Gastrocnemius medialis (tissue), 4 donors: ENCODE data around the gene PRRT3. TPM values are rescaled to one million over a fixed set of nuclear protein-coding genes. Genes with fewer than 3 reads are reported as not detected.
"Not testable (repeated sequence)": the region's sequence is repeated elsewhere in the genome, so short reads cannot be mapped to it uniquely, and the experiment has no call there.

Experiments
- ATAC-seq, 2 donors: fragments of 150-250 bp; one replicate each; pipeline ENCODE4 v1.9.1; 2016
- DNase-seq, 2 donors: peaks; one replicate each; pipeline ENCODE4 v3.0.0-alpha.2; 2019
- H3K27ac ChIP-seq, 4 donors: fragments of 200-600 bp; sonication (generic); 1 replicate in 1 of 4; 2 replicates in 3 of 4; pipeline ENCODE4 v1.5.1; 2016 to 2018; ENCODE audit warnings: mild to moderate bottlenecking in 2 of 4, moderate library complexity in 1 of 4
- H3K27me3 ChIP-seq, 3 donors: fragments of 200-600 bp; sonication (generic) in 2 of 3; 1 replicate in 1 of 3; 2 replicates in 2 of 3; pipeline versions ENCODE4 v1.5.1 to v1.6.0; 2016 to 2019; ENCODE audit warnings: mild to moderate bottlenecking in 1 of 3, moderate library complexity in 1 of 3
- H3K36me3 ChIP-seq, 2 donors: fragments of 200-600 bp; sonication (generic) in 1 of 2; one replicate each; pipeline ENCODE4 v1.5.1; 2017 to 2018
- H3K4me1 ChIP-seq, 2 donors: fragments of 200-600 bp; sonication (generic) in 1 of 2; one replicate each; pipeline ENCODE4 v1.5.1; 2016 to 2017; ENCODE audit warnings: mild to moderate bottlenecking in 2 of 2
- H3K4me3 ChIP-seq, 4 donors: fragments of 200-600 bp; sonication (generic) in 3 of 4; 1 replicate in 1 of 4; 2 replicates in 3 of 4; pipeline ENCODE4 v1.5.1; 2016 to 2019; ENCODE audit warnings: mild to moderate bottlenecking in 2 of 4
- H3K9me3 ChIP-seq, 3 donors: fragments of 200-600 bp; sonication (generic) in 2 of 3; 1 replicate in 1 of 3; 2 replicates in 2 of 3; pipeline ENCODE4 v1.5.1; 2016 to 2019
- POLR2A ChIP-seq, 2 donors: fragments of 450-650 bp; IDR thresholded peaks; one replicate each; pipeline ENCODE4 v1.6.1; 2017; ENCODE audit warnings: antibody characterized with exemption in 2 of 2, mild to moderate bottlenecking in 2 of 2, moderate library complexity in 2 of 2
- in situ Hi-C, 4 donors: fragments of 200-750 bp; cut with MboI; loops; one replicate each; pipeline versions ENCODE4 v1.15.0 to v1.8.0; 2017; ENCODE audit warnings: low sequenced_read_pairs in 4 of 4
- intact Hi-C: fragments of 100-400 bp; cut with DNase I; formaldehyde crosslinking; loops from one replicate; pipeline ENCODE4 v1.15.1; 2023; ENCODE audit warnings: low total_unique reads
- total RNA-seq, 4 donors: library from RNA; depleted of rRNA; stranded (reverse); fragments of >200 nt; gene quantifications; one replicate each; pipeline versions ENCODE4 v1.1.0 to v1.2.3, GENCODE V29; 2016
- TF ChIP-seq, protein P1 (sequence below), 5 experiments: fragments of 450-650 bp in 3 of 5; fragments of 200-600 bp in 2 of 5; sonication (generic) in 2 of 5; IDR thresholded peaks in 4 of 5; conservative IDR thresholded peaks in 1 of 5; 1 replicate in 4 of 5; 2 replicates in 1 of 5; pipeline ENCODE4 v1.5.1; 2016 to 2019; ENCODE audit warnings: antibody characterized with exemption in 5 of 5, mild to moderate bottlenecking in 3 of 5, moderate library complexity in 3 of 5

PRRT3 gene
- total RNA-seq, 4 donors from 2014 or later, result 0.92 to 7.4 (median 2.5) TPM

DNA sequence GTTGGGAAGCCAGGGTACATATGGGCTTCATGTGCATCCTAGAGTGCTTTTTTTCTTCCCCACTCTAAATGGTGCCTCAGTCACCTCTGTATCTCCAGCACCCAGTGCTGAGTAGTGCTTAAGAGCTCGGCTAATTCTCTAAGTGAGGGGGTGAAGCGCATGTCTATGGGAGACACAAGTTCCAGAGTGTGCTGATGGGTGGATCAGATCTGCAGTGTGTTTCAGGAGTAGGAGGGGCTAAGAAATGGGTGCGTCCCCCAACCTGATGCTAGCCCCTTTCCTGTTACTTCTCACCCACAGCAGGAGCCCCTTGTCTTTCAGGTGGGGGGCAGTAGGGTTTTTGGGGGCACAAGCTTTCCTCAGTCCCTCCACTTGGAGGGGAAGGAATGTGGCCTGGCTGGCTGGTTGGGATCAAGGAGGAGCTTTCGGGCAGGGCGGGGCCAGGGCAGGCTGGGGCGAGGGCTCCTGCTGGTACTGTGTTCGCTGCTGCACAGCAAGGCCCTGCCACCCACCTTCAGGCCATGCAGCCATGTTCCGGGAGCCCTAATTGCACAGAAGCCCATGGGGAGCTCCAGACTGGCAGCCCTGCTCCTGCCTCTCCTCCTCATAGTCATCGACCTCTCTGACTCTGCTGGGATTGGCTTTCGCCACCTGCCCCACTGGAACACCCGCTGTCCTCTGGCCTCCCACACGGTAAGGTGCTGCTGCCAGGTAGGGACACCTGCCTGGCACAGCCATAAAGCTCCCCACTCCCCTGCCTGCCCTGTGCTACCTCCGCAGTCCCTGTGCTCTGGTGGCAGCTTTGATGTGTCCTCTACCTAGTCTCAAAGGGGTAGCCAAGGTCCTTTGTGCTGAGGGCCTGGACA, 49.6 kb downstream of the PRRT3 start, which contains the start of gene IL17RE:
Gene IL17RE, plus strand, starts transcription at position 477 of the 866 bp plus-strand sequence. Its CDS starts 85 bp downstream, at position 562.
- DNase-seq (no peak), ATAC-seq (no peak)
- in situ Hi-C loops, result no loop called here
- Histone ChIP-seq H3K4me3 (peak within 1 kb of the TSS in 1 of 4 donors; percentile 25), H3K4me1 (peaks cover 0 to 4% of the 10 kb centered on the region in 2 donors), H3K27ac (peak within 1 kb of the TSS in 2 of 4 donors; percentile 12 to 43), H3K27me3 (no peaks in the 10 kb centered on the region), H3K36me3 (no peaks in the 10 kb centered on the region), H3K9me3 (no peaks in the 10 kb centered on the region)
- TF ChIP-seq, protein P1, sequence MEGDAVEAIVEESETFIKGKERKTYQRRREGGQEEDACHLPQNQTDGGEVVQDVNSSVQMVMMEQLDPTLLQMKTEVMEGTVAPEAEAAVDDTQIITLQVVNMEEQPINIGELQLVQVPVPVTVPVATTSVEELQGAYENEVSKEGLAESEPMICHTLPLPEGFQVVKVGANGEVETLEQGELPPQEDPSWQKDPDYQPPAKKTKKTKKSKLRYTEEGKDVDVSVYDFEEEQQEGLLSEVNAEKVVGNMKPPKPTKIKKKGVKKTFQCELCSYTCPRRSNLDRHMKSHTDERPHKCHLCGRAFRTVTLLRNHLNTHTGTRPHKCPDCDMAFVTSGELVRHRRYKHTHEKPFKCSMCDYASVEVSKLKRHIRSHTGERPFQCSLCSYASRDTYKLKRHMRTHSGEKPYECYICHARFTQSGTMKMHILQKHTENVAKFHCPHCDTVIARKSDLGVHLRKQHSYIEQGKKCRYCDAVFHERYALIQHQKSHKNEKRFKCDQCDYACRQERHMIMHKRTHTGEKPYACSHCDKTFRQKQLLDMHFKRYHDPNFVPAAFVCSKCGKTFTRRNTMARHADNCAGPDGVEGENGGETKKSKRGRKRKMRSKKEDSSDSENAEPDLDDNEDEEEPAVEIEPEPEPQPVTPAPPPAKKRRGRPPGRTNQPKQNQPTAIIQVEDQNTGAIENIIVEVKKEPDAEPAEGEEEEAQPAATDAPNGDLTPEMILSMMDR (IDR thresholded peaks at IDR 0.05 in 4 of 5, conservative IDR thresholded peaks at IDR 0.05 in 1 of 5), result no peak
- TF ChIP-seq POLR2A (IDR thresholded peaks at IDR 0.05), result no peak
- intact Hi-C loops, result no loop called here

DNA sequence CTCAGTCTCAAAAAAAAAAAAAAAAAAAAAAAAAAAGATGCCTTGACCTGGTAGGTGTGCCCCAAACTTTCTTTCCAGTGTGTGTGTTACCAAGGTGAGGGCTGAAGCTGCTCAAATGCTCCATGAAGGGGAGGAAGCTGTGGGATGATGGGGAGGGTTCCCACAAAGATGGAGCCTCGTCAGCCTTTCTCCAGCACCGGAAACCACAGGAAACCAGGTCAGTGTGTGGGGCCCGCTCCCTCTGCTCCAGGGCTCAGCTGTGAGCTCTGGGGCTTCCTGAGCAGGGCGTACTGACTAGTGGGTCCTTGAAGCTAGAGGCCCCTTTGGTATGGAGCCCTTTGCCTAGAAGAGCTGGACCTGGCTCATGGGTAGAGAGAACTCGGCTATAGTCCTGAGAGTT, 50.2 kb downstream of the PRRT3 start:
- Histone ChIP-seq H3K9me3 (no peaks in the 10 kb centered on the region), H3K36me3 (no peaks in the 10 kb centered on the region), H3K4me3 (no peak overlapping the region), H3K4me1 (peaks cover 0 to 4% of the 10 kb centered on the region in 2 donors), H3K27ac (no peak overlapping the region), H3K27me3 (no peaks in the 10 kb centered on the region)
- DNase-seq, result no peak
- in situ Hi-C loops, result no loop called here
- intact Hi-C loops, result no loop called here
- TF ChIP-seq POLR2A (IDR thresholded peaks at IDR 0.05), result no peak
- TF ChIP-seq, protein P1 (IDR thresholded peaks at IDR 0.05 in 4 of 5, conservative IDR thresholded peaks at IDR 0.05 in 1 of 5), result no peak
- no peak for ATAC-seq

GRCh38 chr3:9900965-9901415, 51.2 kb downstream of the PRRT3 start:
- H3K27me3 ChIP-seq, DNase-seq, H3K27ac ChIP-seq, intact Hi-C loops, H3K36me3 ChIP-seq, H3K9me3 ChIP-seq, ATAC-seq, H3K4me1 ChIP-seq, in situ Hi-C loops, H3K4me3 ChIP-seq: not testable (repeated sequence)

GRCh38 chr3:9899289-9899791, 52.9 kb downstream of the PRRT3 start:
- TF ChIP-seq, protein P1 (IDR thresholded peaks at IDR 0.05 in 4 of 5, conservative IDR thresholded peaks at IDR 0.05 in 1 of 5), result no peak
- TF ChIP-seq POLR2A (IDR thresholded peaks at IDR 0.05), result no peak
- ATAC-seq, result no peak
- in situ Hi-C loops, result no loop called here
- peaks cover 0 to 4% of the 10 kb centered on the region in 2 donors for H3K36me3 ChIP-seq
- no peak overlapping the region for H3K27ac ChIP-seq
- DNase-seq, result no peak
- no peaks in the 10 kb centered on the region for H3K27me3 ChIP-seq
- intact Hi-C loops, result no loop called here
- H3K4me3 ChIP-seq, result no peak overlapping the region
- peaks cover 0 to 4% of the 10 kb centered on the region in 2 donors for H3K4me1 ChIP-seq
- H3K9me3 ChIP-seq, result no peaks in the 10 kb centered on the region
